ENCODE data around the gene NRF1. TPM values are rescaled to one million over a fixed set of nuclear protein-coding genes. Genes with fewer than 3 reads are reported as not detected.
A peak's percentile ranks its signal among the peaks of the same experiment; 100 is the strongest.

NRF1 gene
- total RNA-seq, 2 donors from 2014 or later: 22.9 to 26.4 TPM

GRCh38 chr7:129664029-129665012 lies 52.8 kb downstream of the NRF1 start:
- no peak overlapping the region for H3K9ac ChIP-seq (ENCODE audit: extremely low read depth, low read length, poor library complexity, severe bottlenecking)
- no peaks in the 10 kb centered on the region for H3K27me3 ChIP-seq (ENCODE audit: control insufficient read depth, insufficient read depth, low read length, poor library complexity, severe bottlenecking)
- Mint-ChIP-seq H3K4me3 (no peak overlapping the region), H3K4me1 (no peaks in the 10 kb centered on the region), H3K9me3 (peaks cover 43% of the 10 kb centered on the region), H3K36me3 (ENCODE audit: low read depth) (peaks cover 56% of the 10 kb centered on the region), H3K27me3 (ENCODE audit: insufficient read depth) (no peaks in the 10 kb centered on the region), H3K27ac (no peak overlapping the region)
- TF ChIP-seq, protein P1, sequence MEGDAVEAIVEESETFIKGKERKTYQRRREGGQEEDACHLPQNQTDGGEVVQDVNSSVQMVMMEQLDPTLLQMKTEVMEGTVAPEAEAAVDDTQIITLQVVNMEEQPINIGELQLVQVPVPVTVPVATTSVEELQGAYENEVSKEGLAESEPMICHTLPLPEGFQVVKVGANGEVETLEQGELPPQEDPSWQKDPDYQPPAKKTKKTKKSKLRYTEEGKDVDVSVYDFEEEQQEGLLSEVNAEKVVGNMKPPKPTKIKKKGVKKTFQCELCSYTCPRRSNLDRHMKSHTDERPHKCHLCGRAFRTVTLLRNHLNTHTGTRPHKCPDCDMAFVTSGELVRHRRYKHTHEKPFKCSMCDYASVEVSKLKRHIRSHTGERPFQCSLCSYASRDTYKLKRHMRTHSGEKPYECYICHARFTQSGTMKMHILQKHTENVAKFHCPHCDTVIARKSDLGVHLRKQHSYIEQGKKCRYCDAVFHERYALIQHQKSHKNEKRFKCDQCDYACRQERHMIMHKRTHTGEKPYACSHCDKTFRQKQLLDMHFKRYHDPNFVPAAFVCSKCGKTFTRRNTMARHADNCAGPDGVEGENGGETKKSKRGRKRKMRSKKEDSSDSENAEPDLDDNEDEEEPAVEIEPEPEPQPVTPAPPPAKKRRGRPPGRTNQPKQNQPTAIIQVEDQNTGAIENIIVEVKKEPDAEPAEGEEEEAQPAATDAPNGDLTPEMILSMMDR (conservative IDR thresholded peaks at IDR 0.05): peak; percentile 70
- no peaks in the 10 kb centered on the region for H3K4me1 ChIP-seq (ENCODE audit: control insufficient read depth, insufficient read depth, low read length)
- 81 to 89% methylated on average over 4 to 5 of the region's 5 CpGs for WGBS, 2 experiments (ENCODE audit: insufficient coverage in 1 of 2, insufficient read length in 1 of 2)
- H3K36me3 ChIP-seq (ENCODE audit: control insufficient read depth, insufficient read depth, low read length): peaks cover 44% of the 10 kb centered on the region
- H3K4me3 ChIP-seq (ENCODE audit: low read length): no peak overlapping the region
- DNase-seq: no peak
- H3K9me3 ChIP-seq (ENCODE audit: control insufficient read depth, low read length): peaks cover 45% of the 10 kb centered on the region
- peak overlapping the region; percentile 6 for H3K27ac ChIP-seq (ENCODE audit: low read depth, low read length)

GRCh38 chr7:129665013-129665401 lies 53.5 kb downstream of the NRF1 start:
- Histone ChIP-seq H3K4me1 (ENCODE audit: control insufficient read depth, insufficient read depth, low read length) (no peaks in the 10 kb centered on the region), H3K36me3 (ENCODE audit: control insufficient read depth, insufficient read depth, low read length) (peaks cover 37% of the 10 kb centered on the region), H3K4me3 (ENCODE audit: low read length) (no peak overlapping the region), H3K27me3 (ENCODE audit: control insufficient read depth, insufficient read depth, low read length, poor library complexity, severe bottlenecking) (no peaks in the 10 kb centered on the region), H3K9ac (ENCODE audit: extremely low read depth, low read length, poor library complexity, severe bottlenecking) (no peak overlapping the region), H3K27ac (ENCODE audit: low read depth, low read length) (peak overlapping the region; percentile 6), H3K9me3 (ENCODE audit: control insufficient read depth, low read length) (peaks cover 38% of the 10 kb centered on the region)
- TF ChIP-seq, protein P1 (conservative IDR thresholded peaks at IDR 0.05): no peak
- no peak overlapping the region for H3K4me3 Mint-ChIP-seq
- peak; percentile 85 for DNase-seq
- peaks cover 49% of the 10 kb centered on the region for H3K36me3 Mint-ChIP-seq (ENCODE audit: low read depth)
- no peak overlapping the region for H3K27ac Mint-ChIP-seq
- H3K9me3 Mint-ChIP-seq: peaks cover 36% of the 10 kb centered on the region
- H3K27me3 Mint-ChIP-seq (ENCODE audit: insufficient read depth): no peaks in the 10 kb centered on the region
- WGBS, 2 experiments (ENCODE audit: insufficient coverage in 1 of 2, insufficient read length in 1 of 2): 79 to 84% methylated on average over 2 to 3 of the region's 3 CpGs
- H3K4me1 Mint-ChIP-seq: no peaks in the 10 kb centered on the region

GRCh38 chr7:129667116-129667515 lies 55.6 kb downstream of the NRF1 start:
- DNase-seq: no peak
- no peaks in the 10 kb centered on the region for H3K27me3 ChIP-seq (ENCODE audit: control insufficient read depth, insufficient read depth, low read length, poor library complexity, severe bottlenecking)
- TF ChIP-seq, protein P1 (conservative IDR thresholded peaks at IDR 0.05): no peak
- 81% methylated on average over 4 of the region's 4 CpGs; no CpG with 5 or more reads in 1 of the 2 experiments for WGBS, 2 experiments (ENCODE audit: insufficient coverage in 1 of 2, insufficient read length in 1 of 2)
- no peak overlapping the region for H3K9ac ChIP-seq (ENCODE audit: extremely low read depth, low read length, poor library complexity, severe bottlenecking)
- H3K4me1 ChIP-seq (ENCODE audit: control insufficient read depth, insufficient read depth, low read length): no peaks in the 10 kb centered on the region
- Mint-ChIP-seq H3K36me3 (ENCODE audit: low read depth) (peaks cover 28% of the 10 kb centered on the region), H3K27me3 (ENCODE audit: insufficient read depth) (no peaks in the 10 kb centered on the region), H3K4me1 (no peaks in the 10 kb centered on the region), H3K27ac (no peak overlapping the region), H3K9me3 (peaks cover 15% of the 10 kb centered on the region), H3K4me3 (no peak overlapping the region)
- H3K27ac ChIP-seq (ENCODE audit: low read depth, low read length): no peak overlapping the region
- peaks cover 17% of the 10 kb centered on the region for H3K9me3 ChIP-seq (ENCODE audit: control insufficient read depth, low read length)
- H3K4me3 ChIP-seq (ENCODE audit: low read length): no peak overlapping the region
- peaks cover 28% of the 10 kb centered on the region for H3K36me3 ChIP-seq (ENCODE audit: control insufficient read depth, insufficient read depth, low read length)

All from endodermal cell (in vitro differentiated cells).